ENCODE results near the gene RANBP9.

The RANBP9 gene

GRCh38 chr6:13710552-13711323 is 897 bp downstream of the RANBP9 start:
- DNase-seq = no peak

- DNase-seq = no peak
These were observed 1.7 kb downstream of the RANBP9 start for GRCh38 chr6:13709689-13710551.

DNA sequence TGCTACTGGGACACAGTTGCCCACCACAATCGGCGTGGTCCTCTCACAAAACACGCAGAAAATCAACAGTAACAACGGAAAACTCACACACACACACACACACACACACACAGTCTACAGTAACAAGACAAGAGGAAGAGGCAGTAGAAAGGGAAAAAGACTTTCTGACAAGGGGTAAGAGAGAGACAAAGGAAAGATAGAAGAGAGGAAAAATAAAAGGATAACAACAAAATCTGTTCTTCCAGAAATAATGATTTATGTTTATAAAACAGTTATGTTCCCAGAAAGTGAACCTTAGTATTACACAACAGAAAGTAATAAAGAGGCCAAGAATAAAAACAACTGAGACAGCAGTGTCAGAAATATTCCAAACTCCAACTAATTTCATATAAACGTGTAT is 2.9 kb downstream of the RANBP9 start:
- no peak for DNase-seq

- no peak for DNase-seq
These were observed 8.1 kb downstream of the RANBP9 start for GRCh38 chr6:13703496-13703895.

GRCh38 chr6:13702809-13703302 is 8.8 kb downstream of the RANBP9 start:
- DNase-seq = no peak

DNA sequence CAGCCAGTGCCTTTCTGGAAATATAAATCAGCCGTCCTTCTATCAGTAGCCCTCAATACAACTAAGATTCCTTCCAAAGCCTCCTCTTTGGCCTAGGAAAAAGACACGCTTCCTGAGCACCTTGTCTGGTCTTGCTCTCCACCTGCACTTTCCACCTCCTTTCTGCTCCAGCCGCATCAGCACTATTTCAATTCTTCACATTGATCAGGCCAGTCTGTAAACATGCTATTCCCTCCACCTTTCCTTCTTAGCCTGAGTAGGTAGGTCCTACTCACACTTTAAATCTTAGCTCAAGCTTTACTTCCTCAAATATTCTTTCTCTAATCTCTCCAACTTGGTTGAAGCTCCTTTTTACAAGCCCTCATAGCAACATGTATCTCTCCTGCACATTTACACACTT is 11.4 kb downstream of the RANBP9 start:
- no peak for DNase-seq

- DNase-seq = no peak
These were observed 12.9 kb downstream of the RANBP9 start for GRCh38 chr6:13698715-13699114.

DNA sequence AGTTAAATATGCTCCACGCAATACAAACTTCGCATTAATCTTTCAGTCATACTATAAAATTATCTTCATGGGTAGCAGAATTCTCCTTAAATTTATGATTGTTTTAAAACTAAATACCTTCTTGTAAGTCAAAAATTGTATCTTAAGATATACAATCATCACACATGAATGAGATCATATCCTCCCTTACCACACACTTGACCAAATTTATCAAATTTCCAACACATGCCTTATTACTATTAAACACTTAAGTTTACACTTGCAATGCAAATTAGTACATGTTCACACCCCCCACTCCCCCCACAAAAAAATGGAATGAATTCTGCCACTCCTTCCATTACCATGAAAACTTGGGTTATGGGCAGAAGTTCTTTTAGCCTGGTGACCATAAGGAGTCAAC is 13.8 kb downstream of the RANBP9 start:
- DNase-seq = no peak

DNA sequence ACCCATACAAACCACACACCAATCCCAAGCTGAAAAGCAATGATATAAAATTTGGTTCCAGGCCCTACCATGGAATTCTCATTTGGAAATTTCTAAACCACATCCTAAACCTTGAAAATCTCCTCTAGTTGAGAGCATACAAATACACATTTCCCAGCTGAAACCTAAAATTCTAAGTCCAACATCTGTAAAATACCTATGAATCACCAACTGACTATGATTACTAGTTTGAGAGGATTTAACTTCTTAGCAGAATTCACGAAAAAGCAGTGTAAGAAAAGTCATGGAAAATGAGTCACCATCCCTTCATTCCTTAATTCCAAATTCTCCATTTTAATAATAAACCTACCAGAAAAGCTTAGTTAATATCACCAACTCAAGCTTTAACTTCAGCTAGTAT is 15.4 kb downstream of the RANBP9 start:
- DNase-seq = no peak

DNA sequence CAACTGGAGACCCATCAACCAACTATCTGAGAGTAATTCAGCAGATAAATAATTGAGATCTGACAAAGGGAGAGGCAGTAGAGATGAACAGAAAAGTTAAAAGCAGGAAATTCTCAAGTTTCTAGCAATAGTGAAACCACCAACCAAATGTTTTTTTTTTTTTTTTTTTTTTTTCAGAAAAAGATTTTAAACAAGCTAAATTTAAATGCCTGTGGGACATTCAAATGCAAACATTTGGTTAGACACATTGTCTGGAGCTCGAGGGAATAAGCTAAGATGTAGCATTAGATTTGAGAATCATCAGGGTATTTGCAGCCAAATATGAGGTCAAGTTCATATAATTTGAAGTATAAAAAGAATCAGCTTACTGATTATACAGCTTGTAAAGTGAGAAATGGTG is 16.4 kb downstream of the RANBP9 start:
- no peak for DNase-seq

- DNase-seq = no peak
These were observed 17.1 kb downstream of the RANBP9 start for GRCh38 chr6:13694562-13694961.

- no peak for DNase-seq
These were observed 22.0 kb downstream of the RANBP9 start for GRCh38 chr6:13689511-13690256.

DNA sequence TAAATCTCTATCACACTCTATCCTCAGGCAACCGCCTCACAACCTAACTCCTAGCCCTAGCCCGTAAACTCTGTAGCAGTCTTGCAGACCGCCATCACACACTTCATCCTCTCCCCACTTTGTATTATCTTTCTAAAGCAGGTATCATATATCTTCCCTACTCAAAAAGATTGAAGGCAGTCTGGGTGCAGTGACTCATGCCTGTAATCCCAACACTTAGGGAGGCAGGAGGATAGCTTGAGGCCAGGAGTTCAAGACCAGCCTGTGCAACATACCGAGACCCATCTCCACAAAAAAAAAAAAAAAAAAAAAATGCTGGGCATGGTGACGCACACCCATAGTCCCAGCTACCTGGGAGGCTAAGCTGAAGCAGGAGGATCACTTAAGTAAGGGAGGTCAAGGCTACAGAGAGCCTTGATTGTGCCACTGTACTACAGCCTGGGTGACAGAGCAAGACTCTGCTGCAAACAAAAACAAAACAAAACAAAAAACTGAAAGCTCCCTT is 22.9 kb downstream of the RANBP9 start:
- no peak for DNase-seq

DNA sequence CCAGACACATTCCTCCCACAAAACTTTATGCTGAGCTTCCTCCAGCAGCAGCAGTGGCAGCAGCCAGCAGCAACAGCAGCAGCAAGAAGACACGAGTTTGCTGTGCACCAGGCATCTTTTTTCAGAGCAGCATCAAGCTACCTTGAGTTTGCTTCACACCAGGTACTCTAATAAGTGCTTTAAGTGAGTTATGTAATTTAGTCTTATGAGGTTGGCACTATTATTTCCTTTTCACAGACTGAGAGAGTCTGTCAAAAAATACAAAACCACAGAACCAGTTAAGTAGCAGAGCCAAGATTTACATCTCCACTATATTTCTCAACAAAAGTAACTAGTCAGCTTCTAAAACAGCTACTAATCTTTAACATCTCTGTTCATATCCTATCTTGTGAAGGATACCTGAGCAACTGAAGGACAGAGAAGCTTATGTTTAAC is 23.7 kb downstream of the RANBP9 start:
- DNase-seq = no peak

DNA sequence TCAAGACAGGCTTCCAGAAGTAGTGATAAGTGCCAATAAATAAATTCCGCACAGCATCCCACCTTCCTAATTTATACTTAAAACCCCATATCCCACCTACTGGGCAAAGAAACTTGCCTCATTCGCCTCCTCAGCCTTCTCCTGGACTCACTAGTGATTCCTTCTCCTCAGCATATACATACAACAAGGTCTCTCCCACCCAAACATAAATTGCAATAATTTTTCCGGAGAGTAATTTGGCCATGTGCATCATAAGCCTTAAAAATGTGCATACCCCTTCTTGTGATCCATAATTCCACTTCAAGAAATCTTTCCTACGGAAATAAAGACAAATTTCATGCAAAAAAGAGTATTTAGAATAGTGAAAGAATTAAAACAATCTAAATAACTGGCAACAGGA is 26.8 kb downstream of the RANBP9 start:
- DNase-seq = no peak

DNA sequence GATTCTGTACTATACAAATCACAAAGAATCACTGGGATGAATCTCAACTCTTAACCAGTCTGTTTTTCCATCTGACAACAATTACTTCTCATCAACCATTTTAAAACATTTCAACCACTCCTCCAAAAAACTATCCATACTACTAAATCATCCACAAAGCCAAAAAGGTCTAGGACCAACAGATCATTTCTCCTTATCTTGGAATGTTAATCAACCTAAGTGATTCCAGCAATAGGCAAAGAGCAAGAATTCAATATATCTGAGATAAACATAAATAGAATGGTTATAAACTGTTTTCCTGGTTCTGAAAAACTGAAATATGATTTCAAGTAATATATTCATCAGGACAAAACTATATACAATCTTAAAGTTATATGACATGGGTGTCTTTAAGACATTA is 28.6 kb downstream of the RANBP9 start:
- DNase-seq = no peak

- no peak for DNase-seq
These were observed 29.3 kb downstream of the RANBP9 start for GRCh38 chr6:13682346-13682745.

GRCh38 chr6:13681305-13682061 is 30.2 kb downstream of the RANBP9 start:
- DNase-seq = no peak

DNA sequence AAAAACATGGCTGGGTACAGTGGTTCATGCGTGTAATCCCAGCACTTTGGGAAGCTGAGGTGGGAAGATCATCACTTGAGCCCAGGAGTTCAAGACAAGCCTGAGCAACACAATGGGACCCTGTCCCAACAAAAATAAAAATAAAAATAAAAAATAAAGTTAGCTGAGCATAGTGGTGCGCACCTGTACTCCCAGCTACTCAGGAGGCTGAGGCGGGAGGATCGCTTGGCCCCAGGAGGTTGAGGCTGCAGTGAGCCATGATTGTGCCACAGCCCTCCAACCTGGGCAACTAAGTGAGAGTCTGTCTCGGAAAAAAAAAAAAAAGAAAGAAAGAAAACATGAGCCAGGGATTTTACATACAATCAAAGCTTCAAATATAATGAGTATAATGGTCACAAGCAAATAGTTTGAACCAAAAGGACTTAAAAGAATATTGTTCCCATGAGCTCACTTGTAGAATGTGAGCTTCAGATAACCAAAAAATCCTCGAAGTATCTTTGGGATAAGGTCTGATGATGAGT is 31.1 kb downstream of the RANBP9 start:
- DNase-seq = no peak

DNA sequence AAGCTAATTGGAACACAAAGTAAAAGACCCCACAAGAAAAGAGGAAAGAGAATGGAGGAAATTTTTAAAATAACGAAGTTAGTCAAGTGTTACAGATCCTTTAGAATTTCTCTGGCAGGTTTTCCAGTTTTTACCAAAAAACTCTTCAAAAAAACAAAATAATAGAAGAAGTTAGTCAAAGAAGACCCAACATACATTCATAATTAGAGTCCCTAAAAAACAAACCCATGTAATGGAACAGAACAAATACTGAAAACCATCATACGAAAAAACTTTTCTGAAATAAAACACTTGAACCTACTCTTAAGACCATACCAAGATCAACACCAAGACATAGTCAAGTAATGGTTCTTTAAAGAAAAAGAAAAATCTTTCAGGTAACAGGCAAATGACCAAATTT is 31.6 kb downstream of the RANBP9 start:
- DNase-seq = no peak

DNA sequence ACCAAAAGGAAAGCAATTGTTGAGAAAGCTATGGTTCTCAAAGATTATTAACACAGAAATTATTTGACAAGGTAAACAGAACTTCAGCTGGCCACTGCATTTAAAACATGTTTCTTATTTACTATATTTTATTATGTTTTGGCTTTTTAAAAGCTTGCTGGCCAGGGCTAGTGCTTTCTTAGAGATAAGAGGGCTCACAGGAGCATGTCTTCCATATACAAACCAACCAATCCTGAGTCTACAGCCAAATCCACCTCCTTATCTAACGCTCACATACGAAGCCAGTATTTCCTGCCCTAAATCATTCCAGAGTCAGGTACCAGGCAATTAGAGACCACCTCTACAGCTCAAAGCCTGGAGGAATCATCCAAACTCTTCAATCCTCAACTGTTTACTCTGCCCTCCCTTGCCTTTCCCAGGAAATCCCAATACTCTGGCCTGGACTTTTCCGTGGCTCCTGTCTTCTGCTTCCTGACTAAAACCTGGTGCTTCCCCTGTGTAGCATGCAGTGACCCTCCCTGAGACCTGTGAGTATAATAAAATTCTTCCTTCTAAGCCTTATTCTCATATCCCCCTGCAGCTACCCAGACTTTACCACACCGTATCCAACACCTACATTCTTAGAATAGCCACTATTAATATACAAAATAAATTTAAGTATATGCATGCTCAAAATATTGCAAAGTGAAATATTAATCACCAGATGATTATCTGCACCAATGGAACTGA is 33.2 kb downstream of the RANBP9 start:
- DNase-seq = no peak
